Measurements from ENCODE around the gene ADGRG2.
"Not testable (repeated sequence)": the region's sequence is repeated elsewhere in the genome, so short reads cannot be mapped to it uniquely, and the experiment has no call there.

ADGRG2 gene

DNA sequence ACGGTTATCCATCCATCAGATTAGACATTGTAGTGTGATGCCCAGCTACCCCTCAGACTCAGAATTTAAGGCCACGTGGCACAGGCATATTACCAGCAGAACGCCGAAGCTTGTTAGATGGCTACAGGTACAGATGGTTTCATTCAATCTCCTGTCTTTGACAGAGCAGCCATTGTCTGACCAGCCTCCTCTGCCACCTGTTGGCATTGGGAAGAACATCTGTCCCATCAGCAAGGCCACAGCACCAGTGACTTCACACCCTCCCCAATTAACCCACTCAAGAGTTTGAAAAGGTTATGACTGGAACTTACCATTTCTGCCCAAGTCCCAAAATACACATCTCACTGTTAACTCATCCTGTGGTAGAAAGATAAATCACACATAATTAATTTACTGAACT, 116.4 kb downstream of the ADGRG2 start:
- DNase-seq (ENCODE audit: low read depth in 2 of 2), result no peak

- DNase-seq (ENCODE audit: low read depth in 2 of 2), result no peak
Observed at GRCh38 chrX:19003756-19004155, 118.5 kb downstream of the ADGRG2 start.

DNA sequence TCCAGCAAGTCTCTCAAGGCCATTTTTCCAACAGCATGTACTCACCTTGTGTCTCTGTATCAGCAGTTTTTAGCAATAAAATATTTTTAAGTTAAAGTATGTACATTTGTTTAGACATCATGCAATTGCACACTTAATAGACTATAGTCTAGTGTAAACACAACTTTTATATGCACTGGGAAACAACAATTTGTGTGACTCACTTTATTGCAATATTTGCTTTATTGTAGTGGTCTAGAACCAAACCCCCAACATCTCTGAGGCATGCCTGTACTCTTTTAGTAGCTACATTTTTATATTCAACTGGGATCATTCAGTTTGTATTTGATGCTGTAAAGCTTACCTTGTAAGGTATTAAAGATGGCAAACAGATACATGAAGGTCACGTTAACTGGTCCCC, 123.6 kb downstream of the ADGRG2 start:
- no peak for DNase-seq (ENCODE audit: low read depth in 2 of 2)

DNA sequence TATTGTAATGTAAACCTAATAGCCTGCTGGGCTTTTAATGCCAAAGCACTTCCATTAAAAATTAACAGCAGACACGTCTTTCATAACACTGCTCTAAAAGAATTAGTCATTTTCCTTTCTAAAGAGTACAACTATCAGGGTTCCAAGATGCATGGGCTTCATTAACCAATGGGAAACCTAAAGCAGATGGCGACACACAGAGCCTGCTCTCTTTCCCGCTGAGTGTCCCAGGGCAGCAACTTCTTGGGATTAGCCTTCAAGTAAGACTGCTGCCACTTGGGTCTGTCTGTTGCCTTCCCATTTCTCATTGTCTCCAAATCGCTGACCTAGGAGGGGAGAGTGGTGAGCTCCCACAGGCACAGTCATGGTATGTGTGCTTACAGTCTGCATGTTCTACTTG, 124.4 kb downstream of the ADGRG2 start:
- no peak for DNase-seq (ENCODE audit: low read depth in 2 of 2)

DNA sequence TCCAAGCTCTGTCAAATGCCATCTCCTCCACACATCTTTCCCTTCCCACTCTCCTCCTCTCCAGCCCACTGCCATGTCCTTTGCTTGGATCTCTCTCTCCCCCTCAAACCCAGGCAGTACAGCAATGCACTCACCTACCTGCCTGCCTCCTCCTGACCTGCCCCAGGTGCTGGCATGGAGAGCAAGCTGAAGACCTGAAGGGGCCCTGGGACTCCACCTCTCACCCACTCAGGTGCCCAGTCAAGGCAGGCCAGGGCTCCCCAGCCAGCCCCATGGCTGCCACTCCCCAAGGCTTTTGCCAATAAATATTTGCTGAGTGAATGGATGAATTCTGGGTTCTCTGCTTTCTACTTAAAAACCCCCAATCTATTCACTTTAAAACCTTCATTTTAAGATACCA, 125.7 kb downstream of the ADGRG2 start:
- DNase-seq (ENCODE audit: low read depth in 2 of 2), result no peak

- DNase-seq (ENCODE audit: low read depth in 2 of 2), result no peak
Observed at GRCh38 chrX:18995221-18995620, 127.0 kb downstream of the ADGRG2 start.

GRCh38 chrX:18994713-18995112, 127.6 kb downstream of the ADGRG2 start:
- no peak for DNase-seq (ENCODE audit: low read depth in 2 of 2)

DNA sequence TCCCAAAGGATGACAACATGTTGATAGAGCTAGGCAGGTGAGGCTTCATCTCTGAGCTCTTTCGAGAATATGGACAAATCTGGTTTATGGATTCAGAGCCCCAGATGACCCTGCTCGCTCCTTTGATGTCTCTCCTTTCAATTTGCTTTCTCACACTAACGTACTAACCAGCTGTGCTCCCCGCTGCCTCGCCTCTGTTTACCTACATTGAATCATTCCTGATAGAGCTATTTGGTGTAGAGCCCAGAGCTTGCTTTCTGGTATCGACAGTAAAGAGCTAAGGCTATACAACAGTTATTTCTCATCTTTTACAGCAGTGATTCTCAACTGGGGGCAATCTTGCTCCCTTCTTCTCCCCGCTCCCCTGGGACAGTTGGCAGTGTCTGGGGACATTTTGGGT, 129.4 kb downstream of the ADGRG2 start:
- DNase-seq (ENCODE audit: low read depth in 2 of 2), result no peak

GRCh38 chrX:18985186-18985435, 137.2 kb downstream of the ADGRG2 start:
- DNase-seq (ENCODE audit: low read depth in 2 of 2), result no peak

DNA sequence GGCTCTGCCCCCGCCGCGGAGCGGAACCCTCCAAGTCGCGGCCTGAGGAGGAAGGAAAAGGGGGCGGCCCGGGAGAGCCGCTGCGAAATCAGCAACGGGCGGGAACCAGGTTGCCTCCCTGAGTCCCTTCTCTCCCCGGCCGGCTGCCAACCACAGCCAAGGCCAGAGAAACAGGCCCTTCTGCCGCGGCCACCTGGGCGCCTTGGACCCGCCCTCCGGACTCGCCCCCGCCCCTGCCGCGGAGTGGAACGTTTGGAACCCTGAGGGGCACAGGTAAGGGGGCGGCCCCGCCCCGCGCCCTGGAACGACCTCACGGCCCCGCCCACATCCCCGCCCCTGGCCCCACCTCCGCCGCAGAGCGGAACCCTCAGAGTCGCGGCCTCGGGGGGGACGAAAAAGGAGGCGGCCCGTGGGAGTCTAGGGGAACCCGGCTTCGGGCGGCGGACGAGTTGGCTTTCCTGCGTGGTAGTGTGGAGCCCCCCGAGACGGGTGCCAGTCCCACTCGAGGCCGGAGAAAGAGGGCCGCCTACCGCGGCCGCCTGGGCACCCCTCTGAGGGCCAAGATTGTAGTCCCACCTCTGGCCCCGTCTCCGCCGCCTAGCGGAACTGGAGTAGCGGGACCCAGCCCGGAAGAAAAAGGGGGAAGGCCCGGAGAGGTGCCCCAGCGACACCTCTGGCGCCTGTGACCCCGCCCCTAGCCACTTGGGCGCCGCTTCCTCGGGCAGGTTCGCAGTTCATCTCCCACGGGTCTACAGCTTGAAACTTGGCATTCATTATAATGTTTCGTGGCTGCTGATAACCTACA, 137.7 kb downstream of the ADGRG2 start:
- peak; percentile 70 to 72 for DNase-seq (ENCODE audit: low read depth in 2 of 2)

DNA sequence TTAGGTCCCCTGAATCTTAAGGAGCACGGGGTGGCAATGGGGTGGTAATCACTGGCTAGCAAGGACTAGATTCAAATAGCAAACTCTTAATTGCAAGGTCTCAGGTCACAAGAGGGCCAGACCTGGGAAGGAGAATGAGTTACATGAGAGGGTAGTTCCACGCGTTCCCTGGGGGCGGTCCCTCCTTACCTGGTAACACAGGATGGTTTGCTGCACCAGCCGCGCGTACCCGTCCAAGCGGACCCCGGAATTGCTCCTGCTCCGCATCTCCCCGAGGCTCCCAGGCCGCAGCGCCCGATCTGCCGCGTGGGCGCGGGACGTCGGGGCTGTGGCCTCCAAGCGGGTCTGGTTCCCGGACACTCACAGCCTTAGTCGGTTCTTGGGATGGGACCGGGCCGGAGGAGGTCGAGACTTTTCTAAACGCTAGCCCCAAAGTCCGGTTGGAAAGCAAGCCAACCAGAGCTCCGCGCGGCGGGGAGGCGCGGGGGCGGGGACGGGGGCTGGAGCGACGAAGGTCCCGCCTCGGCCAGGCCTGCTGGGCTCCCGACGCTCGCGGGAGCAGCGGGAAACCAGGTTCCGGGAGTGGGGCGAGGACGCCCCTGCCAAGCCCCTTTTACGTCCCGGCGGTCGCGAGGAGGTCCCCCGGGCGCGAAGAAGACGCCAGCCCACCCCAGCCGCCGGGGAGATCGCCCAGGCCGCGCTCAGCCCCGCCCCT, 138.4 kb downstream of the ADGRG2 start, which contains the start of gene PHKA2:
Gene PHKA2 (minus strand): TSS at position 449 of the 715 bp plus-strand sequence. CDS start 182 bp downstream, at position 267.
- peak; percentile 10 to 11 for DNase-seq (ENCODE audit: low read depth in 2 of 2)

DNA sequence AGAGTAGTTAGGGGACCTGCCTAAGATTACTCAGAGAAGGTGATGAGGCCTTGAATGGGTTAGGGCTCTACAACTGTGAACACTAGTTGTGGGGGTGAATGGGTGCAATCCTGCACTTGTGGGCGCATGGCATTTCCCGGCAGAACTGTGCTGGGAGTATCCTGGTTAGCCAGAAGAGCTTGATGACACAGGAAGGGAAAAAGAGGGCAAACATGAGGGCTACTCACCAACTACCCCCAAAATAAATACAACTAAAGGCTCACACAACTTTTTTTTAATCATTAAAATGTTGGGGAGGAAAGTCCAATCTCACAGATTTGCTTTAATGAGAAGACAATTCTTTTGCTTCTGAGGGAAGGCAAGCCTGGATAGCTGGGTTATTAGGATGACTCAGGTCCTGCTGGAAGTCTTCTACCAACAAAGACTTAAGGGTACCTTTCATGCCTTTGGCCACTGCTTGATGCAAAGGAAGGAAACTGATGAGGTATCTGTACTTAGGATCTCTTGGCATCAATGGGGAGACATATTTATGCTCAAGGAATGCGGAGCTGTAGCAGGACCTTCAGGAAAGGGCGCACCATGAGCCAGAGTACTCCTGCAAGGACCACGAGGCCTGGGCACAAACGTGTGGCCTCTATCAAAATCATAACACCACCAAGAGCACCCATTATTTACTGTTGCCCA, 141.0 kb downstream of the ADGRG2 start:
- no peak for DNase-seq (ENCODE audit: low read depth in 2 of 2)

DNA sequence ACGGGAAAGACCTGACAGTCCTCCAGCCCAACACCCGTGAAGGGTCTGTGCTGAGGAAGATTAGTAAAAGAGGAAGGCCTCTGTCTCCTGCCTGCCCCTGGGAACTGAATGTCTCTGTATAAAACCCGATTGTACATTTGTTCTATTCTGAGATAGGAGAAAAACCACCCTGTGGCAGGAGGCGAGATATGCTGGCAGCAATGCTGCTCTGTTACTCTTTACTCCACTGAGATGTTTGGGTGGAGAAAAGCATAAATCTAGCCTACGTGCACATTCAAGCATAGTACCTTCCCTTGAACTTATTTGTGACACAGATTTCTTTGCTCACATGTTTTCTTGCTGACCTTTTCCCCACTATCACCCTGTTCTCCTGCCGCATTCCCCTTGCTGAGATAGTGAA, 142.0 kb downstream of the ADGRG2 start:
- not testable (repeated sequence) for DNase-seq (ENCODE audit: low read depth in 2 of 2)

- no peak for DNase-seq (ENCODE audit: low read depth in 2 of 2)
Observed at GRCh38 chrX:18974993-18975392, 147.3 kb downstream of the ADGRG2 start.

DNA sequence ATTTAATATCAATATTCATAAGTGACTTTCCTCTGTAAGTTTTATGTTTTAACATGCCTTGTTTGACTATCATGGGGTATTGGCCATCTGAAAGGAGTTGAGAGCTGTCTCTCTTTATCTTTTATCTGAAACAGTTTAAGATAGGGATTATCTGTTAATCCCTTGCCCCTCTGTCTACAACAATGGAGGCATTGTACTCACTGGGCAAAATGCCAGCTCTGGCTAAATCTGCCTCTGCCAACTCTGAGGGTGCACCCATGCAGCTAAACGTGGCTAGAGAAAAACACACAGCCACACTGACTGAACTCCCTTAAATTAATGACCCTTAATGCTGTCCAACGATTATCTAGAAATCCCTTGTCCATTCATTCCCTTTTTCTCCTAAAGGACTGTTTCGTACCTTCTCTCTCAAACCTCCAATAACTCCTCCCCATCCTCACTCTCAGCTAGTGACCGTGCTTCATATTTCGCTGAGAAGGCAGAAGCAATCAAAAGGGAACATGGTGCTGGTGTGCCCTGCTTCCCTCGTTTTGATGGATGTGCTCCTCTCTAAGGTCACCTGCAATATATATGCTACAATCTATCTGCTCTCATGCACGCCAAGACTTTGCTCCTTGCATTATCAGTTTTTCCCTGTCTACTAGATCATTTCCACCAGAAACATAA, 148.6 kb downstream of the ADGRG2 start:
- DNase-seq (ENCODE audit: low read depth in 2 of 2), result no peak

DNA sequence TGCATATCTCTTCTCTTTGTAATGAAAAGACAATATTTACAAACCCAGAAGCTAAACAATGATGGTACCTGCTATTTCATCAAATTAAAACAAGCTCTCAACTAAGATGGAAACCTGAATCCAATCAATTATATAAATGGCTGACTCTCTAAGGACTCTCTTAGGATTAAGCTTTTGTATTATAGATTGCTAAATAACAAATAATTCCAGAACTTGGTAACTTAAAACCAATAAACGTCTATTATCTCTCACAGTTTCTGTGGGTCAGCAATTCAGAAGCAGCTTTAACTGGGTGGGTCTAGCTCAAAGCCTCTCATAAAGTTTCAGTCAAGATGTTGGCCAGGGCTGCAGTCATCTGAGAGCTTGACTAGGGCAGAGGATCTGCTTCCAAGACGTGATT, 150.8 kb downstream of the ADGRG2 start:
- DNase-seq (ENCODE audit: low read depth in 2 of 2), result no peak

DNA sequence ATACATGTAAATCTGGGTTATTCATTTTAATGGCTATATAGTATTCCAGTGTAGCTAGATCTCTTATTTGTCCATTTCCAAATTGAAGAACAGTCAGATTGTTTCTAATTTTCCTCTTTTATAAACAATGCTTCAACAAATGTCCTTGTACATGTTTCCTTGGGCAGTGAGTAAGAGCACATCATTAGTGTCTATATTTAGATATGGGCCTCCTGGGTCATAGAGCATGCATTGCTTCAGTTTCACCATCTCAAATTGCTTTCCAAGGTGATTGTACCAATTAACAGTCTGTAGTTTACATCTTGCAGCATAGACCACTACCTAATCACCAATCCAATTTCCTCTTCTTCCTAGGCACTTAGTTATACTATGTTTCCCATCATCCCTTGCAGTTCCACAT, 151.8 kb downstream of the ADGRG2 start:
- DNase-seq (ENCODE audit: low read depth in 2 of 2), result no peak

DNA sequence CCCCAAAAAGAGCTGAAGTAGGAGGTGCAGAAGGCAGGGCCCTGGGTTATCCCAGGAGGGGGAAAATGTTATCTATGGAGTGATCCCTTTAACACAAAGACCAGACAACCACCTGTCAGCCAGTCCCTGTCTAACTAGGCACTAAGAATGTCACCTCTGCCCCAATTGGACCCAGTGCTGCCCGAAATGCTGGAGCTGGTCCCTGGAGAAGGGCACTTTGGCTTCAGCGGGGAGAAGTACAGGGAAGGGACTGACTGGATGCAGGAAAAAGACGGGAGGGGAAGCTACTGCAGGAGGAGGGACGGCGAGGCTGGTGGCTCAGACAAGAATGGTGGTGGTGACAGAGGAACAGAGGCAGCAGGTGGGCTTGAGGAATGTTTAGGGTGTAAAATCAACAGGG, 155.6 kb downstream of the ADGRG2 start:
- DNase-seq (ENCODE audit: low read depth in 2 of 2), result no peak

DNA sequence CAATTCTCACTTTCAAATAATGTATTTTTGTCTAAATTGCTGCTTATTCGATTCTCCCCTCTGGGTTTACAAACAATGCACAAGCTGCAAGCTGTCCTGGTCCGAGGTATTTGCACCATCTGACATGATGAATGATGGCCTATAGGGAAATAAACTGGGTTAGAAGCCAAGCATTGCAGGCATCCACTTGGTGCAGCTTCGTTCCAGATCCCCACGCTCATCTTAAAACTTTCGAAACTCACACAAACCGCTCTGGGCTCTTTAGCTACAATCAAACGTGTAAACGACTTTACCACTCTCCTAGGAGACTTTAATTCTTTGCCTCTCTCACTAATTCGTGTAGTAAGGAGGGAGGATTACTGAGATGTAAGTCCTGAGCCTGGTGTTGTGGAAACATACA, 157.4 kb downstream of the ADGRG2 start:
- no peak for DNase-seq (ENCODE audit: low read depth in 2 of 2)

GRCh38 chrX:18964026-18964425, 158.2 kb downstream of the ADGRG2 start:
- DNase-seq (ENCODE audit: low read depth in 2 of 2), result no peak

GRCh38 chrX:18962329-18962728, 159.9 kb downstream of the ADGRG2 start:
- no peak for DNase-seq (ENCODE audit: low read depth in 2 of 2)

GRCh38 chrX:18961686-18962085, 160.6 kb downstream of the ADGRG2 start:
- DNase-seq (ENCODE audit: low read depth in 2 of 2), result no peak
